Kidney (tissue), 14 donors: ENCODE results near the gene RPS6KB2. TPM values are rescaled to one million over a fixed set of nuclear protein-coding genes. Genes with fewer than 3 reads are reported as not detected.

Experiments used
- DNase-seq, 5 donors: peaks; one replicate each; pipeline ENCODE4 v3.0.0-alpha.2; 2013 to 2020
- FAIRE-seq: peaks from 2 replicates; lab custom pipeline; 2012; peaks lifted over from hg19 to GRCh38; lab: Jason Lieb, UNC
- H3K27ac ChIP-seq, 2 donors: one replicate each; pipeline ENCODE4 v1.7.0; 2013; ENCODE audit warnings: low read depth in 2 of 2, low read length in 2 of 2, inconsistent platforms in 1 of 2
- H3K27me3 ChIP-seq: one replicate; pipeline ENCODE4 v1.7.1; 2013; ENCODE audit warnings: low read length, inconsistent platforms; ENCODE audit not compliant: control insufficient read depth, insufficient read depth
- H3K36me3 ChIP-seq, 3 donors: one replicate each; pipeline versions ENCODE4 v1.7.0 to v1.7.1; 2013; ENCODE audit warnings: low read length in 3 of 3, control low read depth in 1 of 3, inconsistent platforms in 1 of 3; ENCODE audit not compliant: insufficient read depth in 3 of 3, control insufficient read depth in 2 of 3
- H3K4me1 ChIP-seq, 3 donors: one replicate each; pipeline versions ENCODE4 v1.7.0 to v1.7.1; 2013; ENCODE audit warnings: low read length in 3 of 3, inconsistent platforms in 1 of 3, low read depth in 1 of 3; ENCODE audit not compliant: control insufficient read depth in 2 of 3, insufficient read depth in 2 of 3
- H3K4me3 ChIP-seq, 3 donors: one replicate each; pipeline versions ENCODE4 v1.7.0 to v1.8.1; 2013; ENCODE audit warnings: low read length in 3 of 3, control low read depth in 1 of 3, inconsistent platforms in 1 of 3
- H3K9ac ChIP-seq, 3 donors: one replicate each; pipeline versions ENCODE4 v1.7.0 to v1.7.1; 2013; ENCODE audit warnings: low read length in 3 of 3, control low read depth in 1 of 3, inconsistent platforms in 1 of 3
- H3K9me3 ChIP-seq, 3 donors: one replicate each; pipeline versions ENCODE4 v1.7.0 to v1.7.1; 2013; ENCODE audit warnings: low read length in 3 of 3, control low read depth in 1 of 3, inconsistent platforms in 1 of 3; ENCODE audit not compliant: control insufficient read depth in 2 of 3, insufficient read depth in 1 of 3
- intact Hi-C: fragments of 100-400 bp; cut with DNase I; formaldehyde crosslinking; loops from one replicate; pipeline ENCODE4 v1.11.1; 2022
- polyA plus RNA-seq: library from polyadenylated mRNA; stranded (reverse); fragments of 350-450 nt; fragmentation: Illumina TruSeq; extraction: RNeasy Lipid Tissue Mini Kit (QIAGEN cat#74804); gene quantifications from one replicate; pipeline ENCODE4 v1.2.3, GENCODE V29; 2014; ENCODE audit warnings: low read depth, low replicate concordance; ENCODE audit not compliant: insufficient read depth
- total RNA-seq: library from RNA; stranded (reverse); fragmentation: NEBNext Ultra II Directional; extraction: Animal tissue kit (Norgen Biotek cat#: 25700); gene quantifications from one replicate; pipeline ENCODE4 v1.2.1, GENCODE V29; 2021
- TF ChIP-seq, protein P1 (sequence below): IDR thresholded peaks from 3 replicates; pipeline ENCODE4 v1.5.1; 2012; ENCODE audit warnings: mild to moderate bottlenecking, moderate library complexity, borderline replicate concordance; ENCODE audit not compliant: insufficient read depth; ENCODE audit errors: extremely low read depth
- donor health status: control.
- donor health status: control.
- donor health status: control.
- donor health status: control.
- donor health status: control.
- donor health status: DM: yes; HTN: yes; CAD: no.
- donor health status: Normal renal cell carcinoma (clear cell type).

Gene RPS6KB2
- total and polyA plus RNA-seq, 2 donors from 2014 or later, result 41.3 to 45.4 TPM

- TF ChIP-seq, protein P1, sequence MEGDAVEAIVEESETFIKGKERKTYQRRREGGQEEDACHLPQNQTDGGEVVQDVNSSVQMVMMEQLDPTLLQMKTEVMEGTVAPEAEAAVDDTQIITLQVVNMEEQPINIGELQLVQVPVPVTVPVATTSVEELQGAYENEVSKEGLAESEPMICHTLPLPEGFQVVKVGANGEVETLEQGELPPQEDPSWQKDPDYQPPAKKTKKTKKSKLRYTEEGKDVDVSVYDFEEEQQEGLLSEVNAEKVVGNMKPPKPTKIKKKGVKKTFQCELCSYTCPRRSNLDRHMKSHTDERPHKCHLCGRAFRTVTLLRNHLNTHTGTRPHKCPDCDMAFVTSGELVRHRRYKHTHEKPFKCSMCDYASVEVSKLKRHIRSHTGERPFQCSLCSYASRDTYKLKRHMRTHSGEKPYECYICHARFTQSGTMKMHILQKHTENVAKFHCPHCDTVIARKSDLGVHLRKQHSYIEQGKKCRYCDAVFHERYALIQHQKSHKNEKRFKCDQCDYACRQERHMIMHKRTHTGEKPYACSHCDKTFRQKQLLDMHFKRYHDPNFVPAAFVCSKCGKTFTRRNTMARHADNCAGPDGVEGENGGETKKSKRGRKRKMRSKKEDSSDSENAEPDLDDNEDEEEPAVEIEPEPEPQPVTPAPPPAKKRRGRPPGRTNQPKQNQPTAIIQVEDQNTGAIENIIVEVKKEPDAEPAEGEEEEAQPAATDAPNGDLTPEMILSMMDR, result no peak
- intact Hi-C loops, result no loop called here
- Histone ChIP-seq H3K4me3 (no peak overlapping the region), H3K4me1 (peaks cover 0 to 23% (median 12%) of the 10 kb centered on the region in 3 donors), H3K27me3 (no peaks in the 10 kb centered on the region), H3K27ac (no peak overlapping the region), H3K36me3 (no peaks in the 10 kb centered on the region), H3K9ac (no peak overlapping the region), H3K9me3 (no peaks in the 10 kb centered on the region)
- FAIRE-seq, result no peak
- DNase-seq, result no peak
Observed at GRCh38 chr11:67466367-67466766, 38.1 kb downstream of the RPS6KB2 start.

DNA sequence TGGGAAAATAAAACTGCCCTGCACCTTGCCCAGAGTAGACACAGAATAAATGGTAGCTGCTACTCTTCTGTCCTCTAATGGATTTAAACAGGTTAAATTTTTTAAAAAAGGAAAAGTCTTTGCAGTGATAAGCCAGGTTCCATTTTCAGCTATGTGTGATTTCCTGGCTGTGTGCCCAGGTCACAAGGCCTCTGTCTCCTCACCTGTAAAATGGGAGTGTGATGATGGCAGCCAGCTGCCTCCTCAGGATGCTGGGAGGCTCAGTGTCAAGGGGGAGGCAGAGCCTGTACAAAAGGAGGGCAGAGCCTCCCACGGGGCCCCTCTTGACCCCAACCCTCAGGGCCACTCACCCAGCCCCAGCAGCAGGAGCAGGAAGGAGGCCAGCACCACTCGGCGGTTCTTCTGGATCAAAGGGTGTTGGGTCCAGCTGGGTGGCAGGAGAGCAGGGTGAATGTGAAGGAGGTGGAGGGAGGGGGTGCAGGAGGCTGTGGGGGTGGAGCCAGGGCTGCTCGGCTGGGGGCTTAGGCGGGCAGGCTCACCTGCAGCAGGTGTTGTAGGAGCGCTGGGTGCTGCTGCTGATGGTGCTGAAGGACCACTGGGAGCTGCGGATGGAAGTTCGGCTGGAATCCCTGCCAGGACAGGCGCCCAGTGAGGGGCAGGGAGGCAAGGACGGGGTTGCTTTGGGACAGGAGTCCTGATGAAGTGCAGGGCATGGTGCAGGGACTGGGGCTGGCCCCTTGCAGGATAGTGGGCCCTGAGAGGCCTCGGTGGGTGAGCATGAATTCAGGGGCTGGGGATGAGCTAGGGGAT lies 38.9 kb downstream of the RPS6KB2 start:
- TF ChIP-seq, protein P1, result no peak
- intact Hi-C loops, result no loop called here
- Histone ChIP-seq H3K4me1 (peaks cover 0 to 23% (median 12%) of the 10 kb centered on the region in 3 donors), H3K9ac (peak overlapping the region in 1 of 3 donors; percentile 82), H3K27me3 (no peaks in the 10 kb centered on the region), H3K27ac (peak overlapping the region in 1 of 2 donors; percentile 54), H3K4me3 (no peak overlapping the region), H3K36me3 (no peaks in the 10 kb centered on the region), H3K9me3 (no peaks in the 10 kb centered on the region)
- DNase-seq (peak in 1 of 5 donors; percentile 71), FAIRE-seq (no peak)

DNA sequence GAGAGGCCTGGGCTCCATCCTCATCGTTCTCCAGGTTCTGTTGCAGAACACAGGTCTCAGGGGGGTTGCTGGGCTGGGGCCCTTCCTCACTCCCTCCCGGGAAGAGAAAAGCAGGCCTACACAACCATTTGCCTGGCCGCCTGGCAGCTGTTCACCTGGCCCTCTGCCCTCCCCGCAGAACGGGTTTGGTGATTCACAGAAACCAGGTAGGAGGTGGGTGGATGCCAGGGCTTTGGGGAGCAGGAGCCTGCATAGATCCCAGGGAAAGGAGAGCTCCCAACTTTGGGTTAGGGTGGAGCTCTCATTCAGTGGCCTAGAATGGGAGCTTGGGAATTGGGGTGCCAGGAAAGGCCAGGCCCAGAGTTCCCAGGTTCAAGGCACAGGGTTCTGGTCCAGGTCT lies 39.8 kb downstream of the RPS6KB2 start:
- peaks cover 0 to 23% (median 12%) of the 10 kb centered on the region in 3 donors for H3K4me1 ChIP-seq
- peak overlapping the region in 2 of 3 donors; percentile 82 to 96 for H3K9ac ChIP-seq
- intact Hi-C loops, result no loop called here
- no peak for FAIRE-seq
- H3K27ac ChIP-seq, result peak overlapping the region; percentile 81 to 88
- TF ChIP-seq, protein P1, result no peak
- H3K27me3 ChIP-seq, result no peaks in the 10 kb centered on the region
- peak in 3 of 5 donors; percentile 35 to 88 (median 65) for DNase-seq
- no peaks in the 10 kb centered on the region for H3K9me3 ChIP-seq
- H3K4me3 ChIP-seq, result peak overlapping the region; percentile 47 to 76 (median 74)
- no peaks in the 10 kb centered on the region for H3K36me3 ChIP-seq
